ENCODE data around the gene RPL19. TPM values are rescaled to one million over a fixed set of nuclear protein-coding genes. Genes with fewer than 3 reads are reported as not detected.

RPL19 gene
- total and polyA plus RNA-seq, 3 donors from 2014 or later = 954 to 1,741 (median 1,719) TPM

DNA sequence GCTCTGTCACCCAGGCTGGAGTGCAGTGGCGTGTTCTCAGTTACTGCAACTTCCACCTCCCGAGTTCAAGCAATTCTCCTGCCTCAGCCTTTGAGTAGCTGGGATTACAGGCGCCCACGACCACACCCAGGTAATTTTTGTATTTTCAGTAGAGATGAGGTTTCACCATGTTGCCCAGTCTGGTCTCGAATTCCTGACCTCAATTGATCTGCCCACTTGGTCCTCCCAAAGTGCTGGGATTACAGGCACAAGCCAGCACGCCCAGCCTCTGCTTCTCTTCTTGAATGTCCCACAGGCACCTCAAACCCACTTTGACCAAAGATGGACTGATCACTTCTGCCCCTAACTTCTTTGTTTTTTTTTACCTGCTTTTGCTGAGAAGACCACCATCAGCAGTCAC is 29.5 kb upstream of the RPL19 start:
- TF ChIP-seq POLR2A (IDR thresholded peaks at IDR 0.05) = no peak
- TF ChIP-seq, protein P1, sequence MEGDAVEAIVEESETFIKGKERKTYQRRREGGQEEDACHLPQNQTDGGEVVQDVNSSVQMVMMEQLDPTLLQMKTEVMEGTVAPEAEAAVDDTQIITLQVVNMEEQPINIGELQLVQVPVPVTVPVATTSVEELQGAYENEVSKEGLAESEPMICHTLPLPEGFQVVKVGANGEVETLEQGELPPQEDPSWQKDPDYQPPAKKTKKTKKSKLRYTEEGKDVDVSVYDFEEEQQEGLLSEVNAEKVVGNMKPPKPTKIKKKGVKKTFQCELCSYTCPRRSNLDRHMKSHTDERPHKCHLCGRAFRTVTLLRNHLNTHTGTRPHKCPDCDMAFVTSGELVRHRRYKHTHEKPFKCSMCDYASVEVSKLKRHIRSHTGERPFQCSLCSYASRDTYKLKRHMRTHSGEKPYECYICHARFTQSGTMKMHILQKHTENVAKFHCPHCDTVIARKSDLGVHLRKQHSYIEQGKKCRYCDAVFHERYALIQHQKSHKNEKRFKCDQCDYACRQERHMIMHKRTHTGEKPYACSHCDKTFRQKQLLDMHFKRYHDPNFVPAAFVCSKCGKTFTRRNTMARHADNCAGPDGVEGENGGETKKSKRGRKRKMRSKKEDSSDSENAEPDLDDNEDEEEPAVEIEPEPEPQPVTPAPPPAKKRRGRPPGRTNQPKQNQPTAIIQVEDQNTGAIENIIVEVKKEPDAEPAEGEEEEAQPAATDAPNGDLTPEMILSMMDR (IDR thresholded peaks at IDR 0.05) = no peak
- no peak overlapping the region for H3K4me3 ChIP-seq
- intact Hi-C loops (cut with DNase I; ENCODE audit: low total_unique reads) = no loop called here
- no peak for DNase-seq
- no peaks in the 10 kb centered on the region for H3K9me3 ChIP-seq
- H3K27me3 ChIP-seq = no peaks in the 10 kb centered on the region
- WGBS, 2 donors = 80 to 89% methylated on average over 6 of the region's 6 CpGs
- H3K27ac ChIP-seq = no peak overlapping the region
- H3K4me1 ChIP-seq = no peaks in the 10 kb centered on the region
- H3K36me3 ChIP-seq (ENCODE audit: low read depth, missing control alignments) = no peaks in the 10 kb centered on the region

DNA sequence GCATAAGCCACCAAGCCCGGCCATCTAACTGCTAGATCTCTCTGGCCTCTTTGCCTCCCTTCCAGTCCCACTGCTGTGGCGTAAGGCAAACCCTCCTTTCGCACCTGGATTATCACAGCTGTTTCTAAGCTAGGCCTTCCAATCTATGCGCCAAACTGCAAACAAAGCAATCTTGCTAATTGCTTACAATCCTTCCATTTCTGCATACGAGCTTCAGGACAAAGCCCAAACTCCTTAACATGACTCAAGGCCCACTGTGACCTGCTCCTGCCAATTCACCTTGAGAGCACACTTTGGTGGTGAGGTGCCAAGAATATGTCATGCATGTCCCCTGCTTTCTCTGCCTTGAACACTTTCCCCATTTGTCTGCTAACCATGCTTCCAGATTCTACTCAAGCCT is 28.1 kb upstream of the RPL19 start:
- DNase-seq = no peak
- Histone ChIP-seq H3K27ac (no peak overlapping the region), H3K4me1 (no peaks in the 10 kb centered on the region), H3K27me3 (no peaks in the 10 kb centered on the region), H3K9me3 (no peaks in the 10 kb centered on the region), H3K4me3 (no peak overlapping the region), H3K36me3 (ENCODE audit: low read depth, missing control alignments) (no peaks in the 10 kb centered on the region)
- intact Hi-C loops (cut with DNase I; ENCODE audit: low total_unique reads) = no loop called here
- 81 to 82% methylated on average over 5 of the region's 5 CpGs for WGBS, 2 donors
- no peak for TF ChIP-seq POLR2A (IDR thresholded peaks at IDR 0.05)
- TF ChIP-seq, protein P1 (IDR thresholded peaks at IDR 0.05) = no peak

DNA sequence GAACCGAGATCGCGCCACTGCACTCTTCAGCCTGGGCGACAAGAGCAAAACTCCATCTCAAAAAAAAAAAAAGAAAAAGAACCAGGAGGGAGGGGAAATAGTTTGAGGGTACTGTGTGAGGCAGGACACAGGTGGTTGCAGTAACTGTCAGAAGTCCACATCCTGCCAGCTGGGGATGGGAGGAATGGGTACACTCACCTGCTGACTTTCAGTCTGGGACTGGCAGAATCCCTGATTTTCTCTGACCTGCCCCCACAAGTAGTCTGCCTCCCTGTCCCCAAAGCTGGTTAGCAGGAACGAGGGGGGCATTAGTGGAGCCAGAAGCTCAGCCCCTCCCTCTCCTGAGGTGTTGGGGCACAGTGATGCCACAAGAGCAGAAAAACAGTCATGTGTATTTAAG is 27.0 kb upstream of the RPL19 start:
- WGBS, 2 donors = 56 to 74% methylated on average over 5 of the region's 5 CpGs
- Histone ChIP-seq H3K27ac (no peak overlapping the region), H3K4me3 (no peak overlapping the region), H3K4me1 (no peaks in the 10 kb centered on the region), H3K9me3 (no peaks in the 10 kb centered on the region), H3K36me3 (ENCODE audit: low read depth, missing control alignments) (no peaks in the 10 kb centered on the region), H3K27me3 (no peaks in the 10 kb centered on the region)
- intact Hi-C loops (cut with DNase I; ENCODE audit: low total_unique reads) = no loop called here
- TF ChIP-seq POLR2A (IDR thresholded peaks at IDR 0.05) = no peak
- TF ChIP-seq, protein P1 (IDR thresholded peaks at IDR 0.05) = no peak
- DNase-seq = no peak

DNA sequence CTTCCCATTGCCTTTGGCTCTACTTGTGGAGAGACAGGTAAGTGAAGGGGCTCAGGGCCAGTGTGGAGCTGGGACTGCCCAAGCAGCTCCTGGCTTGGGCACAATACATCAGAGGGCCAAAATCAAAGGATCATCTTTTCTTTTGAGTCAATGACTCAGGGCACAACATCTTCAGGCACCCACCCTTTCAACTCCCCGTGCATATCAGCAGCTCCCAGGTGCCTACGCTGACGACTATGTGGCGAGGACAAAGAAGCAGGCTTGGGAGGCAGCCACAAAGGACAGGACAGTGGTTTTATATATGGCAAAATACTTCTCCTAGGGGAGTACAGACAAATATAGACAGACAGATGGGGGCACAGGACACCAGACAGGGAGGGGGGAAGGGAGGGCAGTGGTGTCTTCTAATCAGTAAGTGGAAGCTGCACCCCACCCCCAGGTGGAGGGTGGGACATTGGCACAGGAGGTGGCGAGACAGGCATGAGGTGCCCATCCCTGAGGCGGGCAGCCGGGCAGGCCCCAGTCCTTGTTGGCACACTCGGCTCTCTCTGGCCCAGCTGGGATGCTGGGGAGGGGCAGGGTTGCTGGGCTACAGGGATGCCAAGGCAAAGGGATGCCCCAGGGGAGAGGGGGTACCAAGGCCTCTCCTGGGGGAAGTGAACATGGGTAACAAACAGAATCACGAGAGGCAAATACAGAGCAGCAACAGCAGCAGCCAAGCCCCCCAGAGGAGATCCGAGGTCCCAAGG is 26.4 kb upstream of the RPL19 start:
- no peaks in the 10 kb centered on the region for H3K4me1 ChIP-seq
- intact Hi-C loops (cut with DNase I; ENCODE audit: low total_unique reads) = no loop called here
- no peaks in the 10 kb centered on the region for H3K27me3 ChIP-seq
- TF ChIP-seq, protein P1 (IDR thresholded peaks at IDR 0.05) = no peak
- TF ChIP-seq POLR2A (IDR thresholded peaks at IDR 0.05) = no peak
- 55 to 61% methylated on average over 9 of the region's 10 CpGs for WGBS, 2 donors
- H3K27ac ChIP-seq = no peak overlapping the region
- no peaks in the 10 kb centered on the region for H3K36me3 ChIP-seq (ENCODE audit: low read depth, missing control alignments)
- no peak overlapping the region for H3K4me3 ChIP-seq
- no peak for DNase-seq
- H3K9me3 ChIP-seq = no peaks in the 10 kb centered on the region

Measured in testis (tissue), 3 donors.